Nephron progenitor cell (in vitro differentiated cells): ENCODE data around the gene PDE10A.

Source experiments
- DNase-seq: peaks from one replicate; pipeline ENCODE4 v3.0.0; 2021
- H3K27ac Mint-ChIP-seq: 2 replicates; pipeline ENCODE4 v1.8.0; 2021; ENCODE audit warnings: mild to moderate bottlenecking, moderate library complexity, mixed read lengths
- H3K27me3 Mint-ChIP-seq: 2 replicates; pipeline ENCODE4 v1.8.0; 2021; ENCODE audit warnings: mild to moderate bottlenecking, low read depth, mixed read lengths; ENCODE audit not compliant: poor library complexity
- H3K36me3 Mint-ChIP-seq: 2 replicates; pipeline ENCODE4 v1.8.0; 2021; ENCODE audit warnings: low read depth, mixed read lengths
- H3K4me1 Mint-ChIP-seq: 2 replicates; pipeline ENCODE4 v1.8.0; 2021; ENCODE audit warnings: mixed read lengths
- H3K4me3 Mint-ChIP-seq: 2 replicates; pipeline ENCODE4 v1.8.0; 2021; ENCODE audit warnings: mild to moderate bottlenecking, moderate library complexity, mixed read lengths
- H3K9me3 Mint-ChIP-seq: 2 replicates; pipeline ENCODE4 v1.8.0; 2021; ENCODE audit warnings: mild to moderate bottlenecking, moderate library complexity, mixed read lengths
- TF ChIP-seq, protein P1 (sequence below): fragments of 200-600 bp; sonication (generic); IDR thresholded peaks from 2 replicates; pipeline ENCODE4 v1.5.0; 2021; ENCODE audit warnings: antibody characterized with exemption

The PDE10A gene

DNA sequence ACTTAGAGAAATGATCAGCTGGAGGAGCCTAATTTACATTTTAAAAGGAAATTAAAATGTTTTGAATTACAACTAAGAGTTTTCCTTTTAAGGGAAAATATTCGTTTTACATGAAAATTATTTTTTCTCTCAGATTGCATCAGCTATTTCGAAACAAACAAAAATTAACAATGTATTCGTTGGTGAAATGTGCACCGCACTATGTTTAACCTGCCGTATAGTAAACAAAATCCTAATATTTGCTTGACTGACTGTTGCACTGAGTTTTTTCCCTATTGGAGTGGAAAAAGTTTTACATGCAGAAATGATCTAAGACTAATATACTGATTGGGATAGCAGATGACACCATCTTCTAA is 5.7 kb downstream of the PDE10A start:
- H3K4me1 Mint-ChIP-seq: peaks cover 27% of the 10 kb centered on the region
- H3K9me3 Mint-ChIP-seq: no peaks in the 10 kb centered on the region
- H3K4me3 Mint-ChIP-seq: no peak overlapping the region
- TF ChIP-seq, protein P1, sequence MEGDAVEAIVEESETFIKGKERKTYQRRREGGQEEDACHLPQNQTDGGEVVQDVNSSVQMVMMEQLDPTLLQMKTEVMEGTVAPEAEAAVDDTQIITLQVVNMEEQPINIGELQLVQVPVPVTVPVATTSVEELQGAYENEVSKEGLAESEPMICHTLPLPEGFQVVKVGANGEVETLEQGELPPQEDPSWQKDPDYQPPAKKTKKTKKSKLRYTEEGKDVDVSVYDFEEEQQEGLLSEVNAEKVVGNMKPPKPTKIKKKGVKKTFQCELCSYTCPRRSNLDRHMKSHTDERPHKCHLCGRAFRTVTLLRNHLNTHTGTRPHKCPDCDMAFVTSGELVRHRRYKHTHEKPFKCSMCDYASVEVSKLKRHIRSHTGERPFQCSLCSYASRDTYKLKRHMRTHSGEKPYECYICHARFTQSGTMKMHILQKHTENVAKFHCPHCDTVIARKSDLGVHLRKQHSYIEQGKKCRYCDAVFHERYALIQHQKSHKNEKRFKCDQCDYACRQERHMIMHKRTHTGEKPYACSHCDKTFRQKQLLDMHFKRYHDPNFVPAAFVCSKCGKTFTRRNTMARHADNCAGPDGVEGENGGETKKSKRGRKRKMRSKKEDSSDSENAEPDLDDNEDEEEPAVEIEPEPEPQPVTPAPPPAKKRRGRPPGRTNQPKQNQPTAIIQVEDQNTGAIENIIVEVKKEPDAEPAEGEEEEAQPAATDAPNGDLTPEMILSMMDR: no peak
- H3K27ac Mint-ChIP-seq: no peak overlapping the region
- peaks cover 20% of the 10 kb centered on the region for H3K27me3 Mint-ChIP-seq
- DNase-seq: no peak
- peaks cover 5% of the 10 kb centered on the region for H3K36me3 Mint-ChIP-seq

DNA sequence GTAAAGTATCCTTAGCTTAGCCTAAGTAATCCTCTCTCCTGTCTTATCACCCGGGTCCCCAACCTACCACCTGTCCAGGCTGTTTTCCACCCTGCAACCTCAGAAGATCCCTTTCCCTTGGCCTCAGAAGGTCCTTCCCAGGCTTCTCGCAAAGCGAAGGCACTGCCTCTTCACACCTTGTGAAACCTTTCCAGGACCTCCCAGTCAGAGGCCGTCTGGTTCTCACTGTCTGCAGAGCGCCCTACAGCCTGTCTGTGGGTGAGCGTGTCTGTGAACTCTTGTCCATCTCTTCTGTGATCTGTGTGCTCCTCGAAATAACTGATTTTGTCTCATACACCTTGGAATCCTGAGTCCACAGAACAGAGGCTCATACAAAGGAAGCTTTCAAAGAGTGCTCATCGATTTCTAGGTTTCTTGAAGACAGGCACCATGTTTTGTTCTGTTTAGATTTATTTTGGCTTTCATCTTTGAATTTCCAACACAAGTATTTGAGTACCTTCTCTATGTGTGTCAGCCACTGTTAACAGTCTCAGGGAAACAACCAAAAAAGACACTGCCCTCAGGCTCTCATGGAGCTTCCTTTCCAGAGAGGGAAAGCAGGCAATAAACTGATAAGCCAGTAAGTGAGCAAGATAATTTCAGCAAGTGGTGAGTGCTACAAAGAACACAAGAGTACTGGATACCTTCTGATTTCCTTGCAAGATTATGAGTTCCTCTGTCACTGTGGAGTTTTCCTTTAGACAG is 6.3 kb downstream of the PDE10A start:
- peaks cover 5% of the 10 kb centered on the region for H3K36me3 Mint-ChIP-seq
- TF ChIP-seq, protein P1: no peak
- peaks cover 27% of the 10 kb centered on the region for H3K4me1 Mint-ChIP-seq
- H3K4me3 Mint-ChIP-seq: no peak overlapping the region
- H3K27ac Mint-ChIP-seq: no peak overlapping the region
- H3K27me3 Mint-ChIP-seq: peaks cover 20% of the 10 kb centered on the region
- no peaks in the 10 kb centered on the region for H3K9me3 Mint-ChIP-seq
- DNase-seq: no peak

DNA sequence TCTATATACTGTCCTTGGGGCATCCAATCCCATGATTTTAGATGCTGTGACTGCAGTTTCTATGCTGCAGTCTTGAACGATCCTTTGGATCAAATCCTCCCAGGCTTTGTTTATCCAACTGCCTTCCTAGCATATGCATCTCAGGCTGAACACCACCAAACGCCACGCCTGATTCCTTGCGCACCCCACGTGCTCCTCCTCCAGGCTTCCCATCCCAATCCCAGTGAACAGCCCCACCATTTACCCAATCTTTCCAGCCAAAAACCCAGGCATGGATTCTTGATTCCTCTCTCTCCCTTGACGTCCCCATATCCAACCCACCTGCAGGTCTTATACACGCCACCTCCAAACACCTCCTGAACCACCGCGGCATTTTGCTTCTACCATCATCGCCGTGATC is 7.8 kb downstream of the PDE10A start:
- peaks cover 20% of the 10 kb centered on the region for H3K27me3 Mint-ChIP-seq
- no peak overlapping the region for H3K4me3 Mint-ChIP-seq
- H3K36me3 Mint-ChIP-seq: peaks cover 11% of the 10 kb centered on the region
- H3K27ac Mint-ChIP-seq: no peak overlapping the region
- TF ChIP-seq, protein P1: no peak
- peaks cover 31% of the 10 kb centered on the region for H3K4me1 Mint-ChIP-seq
- DNase-seq: no peak
- peaks cover 3% of the 10 kb centered on the region for H3K9me3 Mint-ChIP-seq

DNA sequence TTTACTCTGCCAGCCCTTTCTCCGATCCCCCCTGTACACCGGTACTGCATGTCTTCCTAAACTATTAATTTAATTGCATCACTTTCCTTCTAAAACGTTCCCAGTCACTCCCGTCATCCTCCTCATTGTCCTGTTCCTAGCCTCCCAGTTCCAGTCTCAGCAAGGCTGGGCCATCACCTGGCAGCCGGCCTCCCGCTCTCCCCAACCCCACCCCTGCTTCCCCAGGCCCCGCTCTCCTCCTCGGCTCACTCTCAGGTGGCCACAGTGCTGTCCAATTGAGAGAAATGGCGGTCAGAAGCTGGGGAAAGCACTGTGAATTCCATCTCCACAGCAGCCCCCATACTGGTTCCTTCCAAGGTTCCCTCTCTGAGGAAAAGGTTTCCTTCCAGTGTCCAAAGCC is 8.9 kb downstream of the PDE10A start:
- Mint-ChIP-seq H3K4me3 (no peak overlapping the region), H3K27me3 (peaks cover 11% of the 10 kb centered on the region), H3K9me3 (peaks cover 3% of the 10 kb centered on the region), H3K4me1 (peaks cover 31% of the 10 kb centered on the region), H3K27ac (no peak overlapping the region), H3K36me3 (peaks cover 17% of the 10 kb centered on the region)
- DNase-seq: no peak
- TF ChIP-seq, protein P1: no peak

DNA sequence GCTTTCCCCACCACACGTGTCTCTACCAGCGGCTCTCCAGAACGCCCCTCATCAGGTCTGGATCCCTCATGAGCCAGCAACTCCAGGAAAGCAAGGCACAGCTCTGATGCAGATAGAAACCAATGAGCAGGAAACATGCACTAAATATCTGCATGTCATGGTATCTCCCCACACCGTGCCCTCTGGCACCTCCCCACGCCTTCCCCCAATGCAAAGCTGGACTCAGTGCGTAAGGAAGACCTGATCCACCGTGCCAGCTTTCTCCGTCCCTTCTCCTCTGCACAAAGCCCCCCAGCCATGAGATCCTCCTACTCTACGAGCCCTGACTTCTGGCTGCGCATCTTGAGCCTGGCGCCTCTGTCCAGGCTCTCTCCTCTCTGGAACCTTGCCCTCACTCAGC is 9.4 kb downstream of the PDE10A start:
- no peak overlapping the region for H3K27ac Mint-ChIP-seq
- H3K36me3 Mint-ChIP-seq: peaks cover 17% of the 10 kb centered on the region
- DNase-seq: no peak
- H3K9me3 Mint-ChIP-seq: peaks cover 3% of the 10 kb centered on the region
- TF ChIP-seq, protein P1: no peak
- peaks cover 31% of the 10 kb centered on the region for H3K4me1 Mint-ChIP-seq
- H3K27me3 Mint-ChIP-seq: peaks cover 8% of the 10 kb centered on the region
- H3K4me3 Mint-ChIP-seq: no peak overlapping the region

DNA sequence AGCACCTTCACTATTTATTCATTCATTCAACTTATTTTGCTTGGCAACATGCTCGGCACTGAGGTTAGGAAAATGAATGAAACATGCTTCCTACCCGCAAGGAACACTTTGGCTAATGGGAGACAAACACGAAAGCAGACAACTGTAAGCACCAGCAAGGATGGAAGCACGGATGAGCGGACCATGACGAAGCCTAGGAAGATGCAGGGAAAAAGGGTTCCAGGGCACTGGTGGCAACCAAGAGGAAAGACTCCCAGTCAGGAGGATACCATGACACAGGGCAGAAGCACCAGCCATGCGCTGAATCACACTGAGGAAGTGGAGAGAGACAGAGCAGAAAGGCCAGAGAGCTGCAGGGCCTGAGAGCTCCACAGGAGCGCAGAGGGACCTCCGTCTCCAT is 9.8 kb downstream of the PDE10A start:
- H3K4me3 Mint-ChIP-seq: no peak overlapping the region
- peaks cover 31% of the 10 kb centered on the region for H3K4me1 Mint-ChIP-seq
- peaks cover 3% of the 10 kb centered on the region for H3K9me3 Mint-ChIP-seq
- TF ChIP-seq, protein P1: no peak
- H3K27me3 Mint-ChIP-seq: peaks cover 5% of the 10 kb centered on the region
- DNase-seq: no peak
- no peak overlapping the region for H3K27ac Mint-ChIP-seq
- H3K36me3 Mint-ChIP-seq: peaks cover 17% of the 10 kb centered on the region
